CD4-positive, alpha-beta T cell treated with Interleukin-12 subunit alpha and Interleukin-12 subunit beta, for 1 hour (primary cell): ENCODE results near the gene NEK4.
"Not testable (repeated sequence)": the region's sequence is repeated elsewhere in the genome, so short reads cannot be mapped to it uniquely, and the experiment has no call there.

Experiments
- DNase-seq: peaks from one replicate; pipeline ENCODE4 v3.0.0-alpha.2; 2020

Gene NEK4

GRCh38 chr3:52777959-52778805 is 7.4 kb upstream of the NEK4 start:
- no peak for DNase-seq

DNA sequence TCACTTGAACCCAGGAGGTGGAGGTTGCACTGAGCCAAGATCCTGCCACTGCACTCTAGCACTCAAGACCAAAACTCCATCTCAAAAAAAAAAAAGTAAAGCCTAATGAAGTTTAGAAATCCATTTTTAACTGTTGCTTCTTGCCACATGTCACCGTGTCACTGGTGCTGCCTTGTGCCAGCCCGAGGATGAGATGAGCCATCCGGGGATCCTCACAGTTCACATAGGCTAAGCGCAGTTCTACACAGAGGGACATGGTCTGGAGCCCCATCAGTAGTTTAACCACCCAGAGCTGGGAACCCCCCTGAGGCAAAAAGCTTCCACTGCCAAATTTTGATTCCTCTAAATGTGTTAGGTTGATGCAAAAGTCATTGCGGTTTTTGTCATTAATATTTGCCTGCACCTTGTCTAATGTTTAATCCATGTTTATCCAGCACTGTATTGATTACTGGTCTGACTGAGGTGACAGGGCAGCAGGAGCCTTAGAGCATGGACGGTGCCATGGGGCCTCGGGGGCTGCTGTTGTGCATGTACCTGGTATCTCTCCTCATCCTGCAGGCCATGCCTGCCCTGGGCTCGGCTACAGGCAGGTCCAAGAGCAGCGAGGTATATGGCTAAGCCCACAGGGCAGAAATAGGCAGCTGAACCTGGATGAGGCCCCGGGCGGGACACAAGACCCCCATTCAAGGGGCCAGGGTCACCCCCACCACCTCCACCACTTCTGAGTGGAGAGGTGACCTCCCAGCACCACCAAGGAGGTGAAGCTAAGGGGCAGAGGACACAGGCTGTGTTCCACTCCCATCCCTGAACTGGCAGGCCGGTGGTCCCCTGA is 6.6 kb upstream of the NEK4 start, which contains the start of gene ITIH1:
Gene ITIH1 (plus strand): TSS at position 473 of the 832 bp plus-strand sequence. CDS start 17 bp downstream, at position 490.
- no peak for DNase-seq

DNA sequence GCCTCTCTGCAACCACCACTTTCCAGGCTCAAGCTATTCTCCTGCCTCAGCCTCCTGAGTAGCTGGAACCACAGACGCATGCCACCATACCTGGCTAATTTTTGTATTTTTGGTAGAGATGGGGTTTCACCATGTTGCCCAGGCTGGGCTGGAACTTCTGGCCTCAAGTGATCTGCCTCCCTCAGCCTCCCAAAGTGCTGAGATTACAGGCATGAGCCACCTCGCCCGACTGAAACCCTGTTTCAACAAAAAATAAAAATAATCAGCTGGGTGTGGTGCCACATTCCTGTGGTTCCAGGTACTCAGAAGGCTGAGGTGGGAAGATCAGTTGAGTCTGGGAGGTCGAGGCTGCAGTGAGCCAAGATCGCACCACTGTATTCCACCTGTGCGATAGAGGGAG is 5.7 kb upstream of the NEK4 start:
- not testable (repeated sequence) for DNase-seq

DNA sequence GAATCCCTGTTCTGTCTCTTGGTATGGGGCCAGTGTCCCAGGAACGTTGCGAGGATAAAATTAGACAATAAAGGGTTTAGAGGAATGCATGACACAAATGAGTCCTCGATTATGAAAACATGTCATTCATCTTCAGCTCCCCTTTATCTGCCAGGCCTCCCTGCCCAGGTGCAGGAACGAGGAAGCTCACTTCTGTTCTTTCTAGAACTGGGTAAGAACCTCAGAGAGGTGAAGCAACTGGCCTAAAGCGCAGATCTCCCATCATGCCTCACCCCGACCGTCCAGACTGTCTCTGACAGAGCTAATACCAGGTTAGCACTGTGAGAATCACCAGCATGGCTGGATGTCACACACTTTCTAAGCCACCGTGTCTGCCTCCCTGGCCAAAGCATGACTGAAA is 5.1 kb upstream of the NEK4 start:
- no peak for DNase-seq

DNA sequence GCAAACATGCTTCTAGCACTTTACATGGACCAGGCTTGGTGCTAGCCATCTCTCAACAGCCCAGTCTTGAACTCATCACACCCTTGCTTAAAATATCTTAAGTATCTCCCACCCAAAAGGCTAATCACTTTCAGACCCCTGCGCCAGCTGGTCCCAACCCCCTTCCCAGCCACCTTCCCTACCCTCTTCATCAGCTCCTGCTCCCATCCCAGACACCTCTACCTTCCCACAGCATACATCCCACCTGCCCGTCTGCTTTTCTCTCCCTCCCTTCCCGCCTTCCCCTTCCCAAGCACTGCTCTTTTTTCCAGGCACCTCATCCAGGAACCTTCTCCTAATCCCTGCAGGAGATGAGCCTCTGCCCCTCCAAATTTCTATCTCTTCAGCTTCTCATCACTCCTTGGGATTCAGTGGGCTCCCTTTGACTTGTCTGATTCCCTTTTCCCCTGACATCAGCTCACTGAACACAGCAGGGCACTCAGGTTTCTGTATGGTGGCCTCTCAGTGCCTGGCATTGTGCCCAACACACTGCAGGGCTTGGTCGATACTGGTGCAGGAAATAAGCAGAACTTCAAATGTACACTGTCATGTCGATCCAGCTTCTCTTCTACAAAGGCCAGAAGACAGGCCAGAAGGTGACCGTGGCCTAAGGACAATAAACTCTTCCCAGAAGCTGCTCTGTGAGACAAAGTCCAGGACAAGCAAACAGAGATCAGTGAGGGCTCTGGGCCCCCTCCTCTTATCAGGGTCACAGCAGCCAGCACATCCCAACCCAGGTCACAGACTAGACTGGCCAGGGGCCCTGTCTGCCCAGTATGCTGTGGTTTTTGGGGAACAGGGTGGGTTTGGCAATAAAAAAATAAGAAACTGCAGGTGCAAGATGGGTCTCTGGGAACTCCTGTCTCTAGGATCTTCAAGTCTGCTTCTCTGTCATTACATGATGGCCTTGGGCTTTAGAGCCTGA is 4.4 kb upstream of the NEK4 start:
- no peak for DNase-seq

- DNase-seq = no peak
Measured at GRCh38 chr3:52774066-52774713, 3.5 kb upstream of the NEK4 start.

GRCh38 chr3:52773361-52774065 is 2.8 kb upstream of the NEK4 start:
- DNase-seq = no peak

DNA sequence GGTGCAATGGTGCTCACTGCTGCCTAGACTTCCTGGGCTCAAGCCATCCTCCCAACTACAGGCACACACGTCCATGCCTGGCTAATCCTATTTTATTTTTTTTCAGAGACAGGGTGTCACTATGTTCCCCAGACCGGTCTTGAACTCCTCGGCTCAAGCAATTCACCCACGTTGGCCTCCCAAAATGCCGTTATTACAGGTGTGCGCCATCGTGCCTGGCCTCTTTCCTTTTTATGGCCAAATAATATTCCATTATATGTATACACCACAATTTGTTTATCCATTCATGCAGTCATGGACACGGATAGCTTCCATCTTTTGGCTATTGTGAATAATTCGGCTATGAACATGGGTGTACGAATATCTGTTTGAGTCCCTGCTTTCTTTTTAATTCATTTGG is 962 bp upstream of the NEK4 start:
- DNase-seq = no peak

DNA sequence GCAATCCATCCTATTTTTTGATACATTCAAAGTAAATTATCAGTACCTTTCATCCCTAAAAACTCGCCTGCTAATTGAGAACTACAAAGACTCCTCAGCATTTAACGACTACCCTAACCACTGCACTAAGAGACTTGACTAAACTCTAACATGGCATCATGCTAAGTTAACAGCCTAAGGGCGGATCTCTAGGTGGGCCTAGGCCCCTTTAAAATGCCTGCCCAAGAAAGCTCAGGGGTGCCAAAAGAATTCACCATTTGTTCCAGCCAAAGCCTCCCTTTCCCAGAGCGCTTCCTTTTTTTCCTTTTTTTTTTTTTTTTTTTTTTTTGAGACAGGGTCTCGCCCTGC is 568 bp upstream of the NEK4 start:
- DNase-seq = no peak

DNA sequence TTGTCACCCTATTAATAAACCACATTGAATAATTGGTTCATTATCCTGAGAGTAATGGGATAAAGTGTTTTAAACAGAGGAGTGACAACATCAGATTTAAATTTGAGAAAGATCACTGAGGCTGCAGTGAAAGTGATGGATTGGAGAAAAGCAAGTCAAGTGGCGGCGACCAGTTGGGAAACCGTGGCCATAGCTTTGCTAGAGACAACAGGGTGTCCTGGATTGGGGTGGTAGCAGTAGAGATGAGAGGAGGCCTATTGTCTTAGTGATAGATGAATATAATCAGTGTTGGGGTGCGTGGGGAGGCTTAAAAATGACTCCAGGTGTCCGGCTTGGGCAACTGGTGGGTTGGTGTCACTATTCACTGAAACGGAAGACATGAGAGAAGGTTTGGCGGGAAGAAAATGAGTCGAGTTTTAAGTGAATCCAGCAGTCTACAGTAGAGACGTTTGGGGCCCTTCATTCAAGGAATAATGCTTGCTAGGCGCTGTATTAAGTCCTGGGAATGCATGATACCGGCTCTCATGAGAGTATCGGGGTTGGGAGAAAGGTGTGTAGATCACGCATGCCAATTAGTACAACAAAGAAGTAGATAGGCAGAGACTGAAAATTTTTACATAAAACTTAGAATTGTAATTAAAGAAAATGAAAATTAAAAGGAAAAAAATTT is 819 bp downstream of the NEK4 start:
- no peak for DNase-seq

DNA sequence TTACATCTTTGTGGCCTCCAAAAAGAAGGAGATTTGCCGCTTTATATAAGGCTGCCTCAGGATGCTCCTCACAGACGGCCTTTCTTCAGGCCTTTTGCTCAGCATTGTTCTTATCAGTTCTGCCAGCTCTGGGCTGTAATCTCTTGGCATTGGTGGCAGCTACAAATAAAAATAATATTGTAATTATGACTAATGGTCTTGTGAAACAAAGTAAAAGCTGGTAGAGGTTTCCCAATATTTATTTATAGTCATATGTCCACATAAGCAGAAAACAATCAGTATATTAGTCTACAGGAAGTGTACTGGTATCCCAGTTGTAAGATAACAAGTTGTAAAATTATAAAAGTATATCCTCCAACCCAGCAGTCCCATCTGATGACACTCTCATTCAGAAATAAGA is 7.3 kb downstream of the NEK4 start:
- DNase-seq = no peak

DNA sequence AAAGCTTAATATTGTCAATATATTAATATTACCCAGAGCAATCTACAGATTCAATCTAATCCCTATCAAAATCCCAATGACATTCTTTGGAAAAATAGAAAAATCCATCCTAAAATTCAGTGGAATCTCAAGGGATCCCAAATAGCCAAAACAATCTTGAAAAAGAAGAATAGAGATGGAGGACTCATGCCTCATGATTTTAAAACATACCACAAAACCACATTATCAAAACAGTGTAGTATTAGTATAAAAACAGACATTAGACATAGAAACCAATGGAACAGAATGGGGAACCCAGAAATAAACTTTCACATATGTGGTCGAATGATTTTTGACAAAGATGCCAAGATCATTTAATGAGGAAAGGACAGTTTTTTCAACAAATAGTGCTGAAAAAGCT is 14.6 kb downstream of the NEK4 start:
- no peak for DNase-seq

DNA sequence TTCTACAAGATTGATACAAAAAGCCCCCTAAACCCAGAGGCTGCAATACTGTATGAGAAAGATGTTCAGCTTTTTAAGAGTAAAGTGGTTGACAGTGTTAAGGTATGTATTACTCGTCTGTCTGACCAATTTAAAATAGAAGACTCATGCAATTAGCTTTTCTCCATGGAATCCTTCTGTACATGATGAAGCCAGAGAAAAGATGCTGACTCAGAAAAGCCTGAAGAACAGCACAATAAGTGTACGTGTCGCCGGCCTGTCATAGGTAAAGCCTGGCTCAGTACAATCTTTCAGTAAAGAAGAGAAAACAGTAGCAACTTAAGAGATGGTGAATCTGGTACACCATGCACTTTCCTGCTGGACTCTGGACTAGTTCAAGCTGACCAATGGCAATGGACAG is 16.4 kb downstream of the NEK4 start:
- DNase-seq = no peak

GRCh38 chr3:52752045-52752660 is 18.6 kb downstream of the NEK4 start:
- DNase-seq = no peak

DNA sequence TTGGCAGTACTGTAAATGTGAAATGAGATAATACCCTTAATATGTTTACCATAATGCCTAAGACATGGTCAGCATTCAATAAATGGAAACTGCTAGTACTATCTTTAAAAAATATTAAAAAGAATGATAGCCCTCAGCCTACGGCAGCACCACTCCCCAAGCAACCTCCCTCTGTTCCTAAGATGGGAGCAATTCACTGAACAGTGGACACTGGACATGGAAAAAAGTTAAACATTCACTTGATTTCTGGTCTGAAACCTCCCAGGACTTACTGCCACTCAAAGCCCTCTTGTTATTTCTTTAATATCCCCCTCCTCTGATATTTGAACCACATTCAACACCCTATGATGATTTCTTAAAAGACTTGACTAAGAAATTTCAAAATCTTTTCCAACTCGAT is 27.0 kb downstream of the NEK4 start:
- DNase-seq = no peak

- no peak for DNase-seq
Measured at GRCh38 chr3:52743152-52743551, 27.6 kb downstream of the NEK4 start.

- peak; percentile 36 for DNase-seq
Measured at GRCh38 chr3:52742418-52743041, 28.2 kb downstream of the NEK4 start.

DNA sequence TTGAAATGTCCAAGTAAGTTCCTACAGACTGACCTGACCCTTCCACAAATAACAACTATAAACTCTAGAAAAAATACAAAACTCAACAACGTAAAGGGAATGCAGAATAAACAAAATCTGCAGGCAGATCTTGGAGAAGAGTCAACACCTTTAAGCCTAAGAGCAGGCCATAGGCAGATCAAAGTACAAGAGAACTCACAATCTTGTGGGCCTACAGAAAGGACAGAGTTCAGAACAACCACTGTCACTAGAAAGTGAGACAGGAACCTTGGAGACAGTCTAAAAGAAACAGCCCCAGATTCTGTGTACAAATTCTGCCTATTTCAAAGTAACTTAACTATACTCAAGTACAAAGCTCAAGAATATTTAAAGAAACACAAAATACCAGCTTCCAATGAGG is 31.0 kb downstream of the NEK4 start:
- no peak for DNase-seq

GRCh38 chr3:52733256-52733891 is 37.4 kb downstream of the NEK4 start:
- DNase-seq = no peak

GRCh38 chr3:52731590-52731989 is 39.1 kb downstream of the NEK4 start:
- DNase-seq = no peak
